GM12878 (cell line): ENCODE results near the gene SGPP2. TPM values are rescaled to one million over a fixed set of nuclear protein-coding genes. Genes with fewer than 3 reads are reported as not detected.
A peak's percentile ranks its signal among the peaks of the same experiment; 100 is the strongest.

Experiments
- BACH1 ChIP-seq: fragments of 450-650 bp; IDR thresholded peaks from 2 replicates; pipeline ENCODE4 v1.6.1; 2017; ENCODE audit warnings: mild to moderate bottlenecking, borderline replicate concordance
- BHLHE40 ChIP-seq, 2 experiments: fragments of 450-650 bp in 1 of 2; IDR thresholded peaks; 2 replicates each; pipeline ENCODE4 v1.6.1; 2011 to 2017; ENCODE audit warnings: low read depth in 2 of 2, borderline replicate concordance in 1 of 2, improper control_type of control experiment in 1 of 2, low read length in 1 of 2, mild to moderate bottlenecking in 1 of 2
- BMI1 ChIP-seq: fragments of 450-650 bp; IDR thresholded peaks from 2 replicates; pipeline ENCODE4 v1.6.1; 2016; ENCODE audit warnings: mild to moderate bottlenecking, moderate library complexity, borderline replicate concordance
- BRCA1 ChIP-seq: IDR thresholded peaks from 2 replicates; pipeline ENCODE4 v1.6.1; 2011; ENCODE audit warnings: low read depth, low read length, improper control_type of control experiment
- CEBPB ChIP-seq, 2 experiments: fragments of 150-350 bp in 1 of 2; IDR thresholded peaks; 2 replicates each; pipeline ENCODE4 v1.6.1; 2012 to 2014; ENCODE audit warnings: low read depth in 2 of 2, low read length in 2 of 2, borderline replicate concordance in 1 of 2, inconsistent platforms in 1 of 2
- CHD2 ChIP-seq: IDR thresholded peaks from 2 replicates; pipeline ENCODE4 v1.6.1; 2011; ENCODE audit warnings: low read depth, low read length, improper control_type of control experiment, borderline replicate concordance
- CTCF ChIP-seq, 3 experiments: IDR thresholded peaks in 2 of 3; conservative IDR thresholded peaks in 1 of 3; 2 replicates each; pipeline ENCODE4 v1.5.1; 2011; ENCODE audit warnings: low read depth in 3 of 3, low read length in 3 of 3, mild to moderate bottlenecking in 3 of 3, control low read depth in 2 of 3, moderate library complexity in 2 of 3, inconsistent platforms in 1 of 3, mixed read lengths in 1 of 3; ENCODE audit not compliant: control insufficient read depth in 2 of 3, insufficient read depth in 1 of 3; ENCODE audit errors: extremely low read depth in 1 of 3
- GATAD2B ChIP-seq: fragments of 450-650 bp; conservative IDR thresholded peaks from 2 replicates; pipeline ENCODE4 v1.6.1; 2017; ENCODE audit warnings: low read depth, mild to moderate bottlenecking, moderate library complexity
- IRF4 ChIP-seq: IDR thresholded peaks from 2 replicates; pipeline ENCODE4 v1.6.1; 2011; ENCODE audit warnings: low read depth, low read length
- MYB ChIP-seq: fragments of 150-350 bp; IDR thresholded peaks from 2 replicates; pipeline ENCODE4 v1.6.1; 2014; ENCODE audit warnings: mild to moderate bottlenecking, low read depth, low read length, borderline replicate concordance
- NR2C2 ChIP-seq: IDR thresholded peaks from 2 replicates; pipeline ENCODE4 v1.6.1; 2011; ENCODE audit warnings: borderline replicate concordance, low read depth; ENCODE audit not compliant: control insufficient read depth, insufficient read length
- PAX5 ChIP-seq: IDR thresholded peaks from 2 replicates; pipeline ENCODE4 v1.6.1; 2011; ENCODE audit warnings: low read depth, low read length, borderline replicate concordance
- RBBP5 ChIP-seq: fragments of 200-600 bp; sonication (generic); conservative IDR thresholded peaks from 2 replicates; pipeline ENCODE4 v1.6.1; 2016
- SMAD1 ChIP-seq: fragments of 450-650 bp; IDR thresholded peaks from 2 replicates; pipeline ENCODE4 v1.6.1; 2018; ENCODE audit warnings: mild to moderate bottlenecking, low read depth; ENCODE audit not compliant: partially characterized antibody
- SRF ChIP-seq, 2 experiments: IDR thresholded peaks; 2 replicates each; pipeline ENCODE4 v1.6.1; 2011; ENCODE audit warnings: low read depth in 2 of 2, low read length in 2 of 2, mild to moderate bottlenecking in 1 of 2, moderate library complexity in 1 of 2
- SUPT20H ChIP-seq: IDR thresholded peaks from 2 replicates; pipeline ENCODE4 v1.6.1; 2011; ENCODE audit warnings: low read depth, mild to moderate bottlenecking, low read length, moderate library complexity, borderline replicate concordance; ENCODE audit not compliant: control insufficient read depth
- ZBTB4 ChIP-seq: fragments of 450-650 bp; formaldehyde crosslinking; IDR thresholded peaks from 2 replicates; pipeline ENCODE4 v1.4.0; 2022; ENCODE audit warnings: mild to moderate bottlenecking, moderate library complexity
- ZNF274 ChIP-seq: IDR thresholded peaks from one replicate; pipeline ENCODE4 v1.8.0; 2011; ENCODE audit not compliant: insufficient read length, insufficient read depth
- ZZZ3 ChIP-seq: IDR thresholded peaks from 2 replicates; pipeline ENCODE4 v1.6.1; 2011; ENCODE audit warnings: low read depth; ENCODE audit not compliant: control insufficient read depth, insufficient read length
- polyA plus RNA-seq, 11 experiments: library from polyadenylated mRNA; depleted of rRNA in 4 of 11; unstranded in 6 of 11; stranded (reverse) in 5 of 11; fragments of >200 nt; fragmentation: Nextera tagmentation in 4 of 11; fragmentation: Illumina TruSeq in 1 of 11; extraction: Ambion mirVana in 4 of 11; extraction: Trizol in 1 of 11; gene quantifications; 1 replicate in 1 of 11; 2 replicates in 10 of 11; pipeline versions ENCODE4 v1.2.1 to v1.2.3, GENCODE V29; 2011 to 2016; ENCODE audit warnings: inconsistent platforms in 2 of 11, missing spikeins in 2 of 11, low read depth in 1 of 11
- total RNA-seq, 4 experiments: library from RNA; depleted of rRNA in 3 of 4; stranded (reverse); fragments of >200 nt in 3 of 4; fragmentation: Illumina TruSeq in 1 of 4; extraction: Trizol in 1 of 4; gene quantifications; 2 replicates each; pipeline versions ENCODE4 v1.2.1 to v1.2.3, GENCODE V29; 2013 to 2021
- TF ChIP-seq, protein P1 (sequence below): IDR thresholded peaks from 2 replicates; pipeline ENCODE4 v1.6.1; 2012; ENCODE audit warnings: mild to moderate bottlenecking, low read depth, low read length

SGPP2 gene
- total and polyA plus RNA-seq, 10 of the 15 experiments (the other 5 are each of a cell fraction or from before 2014, with no cell fraction given), result 3.5 to 84.9 (median 13.1) TPM

- TF ChIP-seq, protein P1, sequence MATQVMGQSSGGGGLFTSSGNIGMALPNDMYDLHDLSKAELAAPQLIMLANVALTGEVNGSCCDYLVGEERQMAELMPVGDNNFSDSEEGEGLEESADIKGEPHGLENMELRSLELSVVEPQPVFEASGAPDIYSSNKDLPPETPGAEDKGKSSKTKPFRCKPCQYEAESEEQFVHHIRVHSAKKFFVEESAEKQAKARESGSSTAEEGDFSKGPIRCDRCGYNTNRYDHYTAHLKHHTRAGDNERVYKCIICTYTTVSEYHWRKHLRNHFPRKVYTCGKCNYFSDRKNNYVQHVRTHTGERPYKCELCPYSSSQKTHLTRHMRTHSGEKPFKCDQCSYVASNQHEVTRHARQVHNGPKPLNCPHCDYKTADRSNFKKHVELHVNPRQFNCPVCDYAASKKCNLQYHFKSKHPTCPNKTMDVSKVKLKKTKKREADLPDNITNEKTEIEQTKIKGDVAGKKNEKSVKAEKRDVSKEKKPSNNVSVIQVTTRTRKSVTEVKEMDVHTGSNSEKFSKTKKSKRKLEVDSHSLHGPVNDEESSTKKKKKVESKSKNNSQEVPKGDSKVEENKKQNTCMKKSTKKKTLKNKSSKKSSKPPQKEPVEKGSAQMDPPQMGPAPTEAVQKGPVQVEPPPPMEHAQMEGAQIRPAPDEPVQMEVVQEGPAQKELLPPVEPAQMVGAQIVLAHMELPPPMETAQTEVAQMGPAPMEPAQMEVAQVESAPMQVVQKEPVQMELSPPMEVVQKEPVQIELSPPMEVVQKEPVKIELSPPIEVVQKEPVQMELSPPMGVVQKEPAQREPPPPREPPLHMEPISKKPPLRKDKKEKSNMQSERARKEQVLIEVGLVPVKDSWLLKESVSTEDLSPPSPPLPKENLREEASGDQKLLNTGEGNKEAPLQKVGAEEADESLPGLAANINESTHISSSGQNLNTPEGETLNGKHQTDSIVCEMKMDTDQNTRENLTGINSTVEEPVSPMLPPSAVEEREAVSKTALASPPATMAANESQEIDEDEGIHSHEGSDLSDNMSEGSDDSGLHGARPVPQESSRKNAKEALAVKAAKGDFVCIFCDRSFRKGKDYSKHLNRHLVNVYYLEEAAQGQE, result no peak
- TF ChIP-seq PAX5, result no peak
- TF ChIP-seq RBBP5, result no peak
- TF ChIP-seq BRCA1, result no peak
- no peak for TF ChIP-seq SRF (IDR thresholded peaks at IDR 0.05; ENCODE audit: low read depth in 2 of 2, low read length in 2 of 2)
- 0 out of 2 replicates have a peak, but pooled peaks have one; percentile 38 for TF ChIP-seq BACH1
- TF ChIP-seq ZZZ3, result no peak
- TF ChIP-seq BMI1, result no peak
- TF ChIP-seq SMAD1, result no peak
- TF ChIP-seq GATAD2B, result peak; percentile 43; the same call in 1 of the 2 replicates
- 0 out of 4 replicates have a peak, but pooled peaks of 1 of the 2 experiments have one; percentile 2 for TF ChIP-seq BHLHE40 (IDR thresholded peaks at IDR 0.05; ENCODE audit: borderline replicate concordance in 1 of 2, low read depth in 2 of 2, low read length in 1 of 2)
- no peak for TF ChIP-seq IRF4
- no peak for TF ChIP-seq CTCF (IDR thresholded peaks at IDR 0.05 in 2 of 3, conservative IDR thresholded peaks at IDR 0.05 in 1 of 3; ENCODE audit: control insufficient read depth in 2 of 3, extremely low read depth in 1 of 3, insufficient read depth in 1 of 3, low read depth in 3 of 3, low read length in 3 of 3)
- no peak for TF ChIP-seq ZBTB4 (CRISPR knock-in tag)
- TF ChIP-seq SUPT20H, result no peak
- no peak for TF ChIP-seq ZNF274
- 0 out of 2 replicates have a peak, but pooled peaks have one; percentile 26 for TF ChIP-seq CHD2
- no peak for TF ChIP-seq NR2C2
- TF ChIP-seq CEBPB (IDR thresholded peaks at IDR 0.05; ENCODE audit: borderline replicate concordance in 1 of 2, low read depth in 2 of 2, low read length in 2 of 2), result no peak
- no peak for TF ChIP-seq MYB
Measured at GRCh38 chr2:222424729-222425671, 657 bp downstream of the SGPP2 start (continued).
